Midbrain (tissue), 1 donor: ENCODE results near the gene ZNF747.
"Not testable (repeated sequence)": the region's sequence is repeated elsewhere in the genome, so short reads cannot be mapped to it uniquely, and the experiment has no call there.

ENCODE experiments used
- DNase-seq: peaks from one replicate; lab custom pipeline; 2025; lab: John Stamatoyannopoulos, UW

Gene ZNF747

GRCh38 chr16:30557957-30558788 lies 23.5 kb upstream of the ZNF747 start, which contains the start of gene ZNF764:
ZNF764 (minus strand) TSS chr16:30558374; CDS start chr16:30558182, 192 bp downstream.
- DNase-seq = peak; percentile 99

GRCh38 chr16:30557707-30557956 lies 23.0 kb upstream of the ZNF747 start:
- no peak for DNase-seq

GRCh38 chr16:30556125-30556473 lies 21.4 kb upstream of the ZNF747 start:
- DNase-seq = no peak

- DNase-seq = no peak
Observed at GRCh38 chr16:30555315-30556124, 20.9 kb upstream of the ZNF747 start.

- no peak for DNase-seq
Observed at GRCh38 chr16:30554557-30555314, 20.1 kb upstream of the ZNF747 start.

- no peak for DNase-seq
Observed at GRCh38 chr16:30553393-30553899, 18.8 kb upstream of the ZNF747 start.

GRCh38 chr16:30552956-30553355 lies 18.3 kb upstream of the ZNF747 start:
- no peak for DNase-seq

- DNase-seq = no peak
Observed at GRCh38 chr16:30551781-30552180, 17.1 kb upstream of the ZNF747 start.

- no peak for DNase-seq
Observed at GRCh38 chr16:30548416-30549253, 14.0 kb upstream of the ZNF747 start.

GRCh38 chr16:30546115-30546514 lies 11.5 kb upstream of the ZNF747 start:
- DNase-seq = peak; percentile 1

GRCh38 chr16:30543067-30543466 lies 8.4 kb upstream of the ZNF747 start:
- no peak for DNase-seq

GRCh38 chr16:30541502-30542329 lies 7.1 kb upstream of the ZNF747 start:
- no peak for DNase-seq

- not testable (repeated sequence) for DNase-seq
Observed at GRCh38 chr16:30540916-30541464, 6.3 kb upstream of the ZNF747 start.

GRCh38 chr16:30539986-30540526 lies 5.4 kb upstream of the ZNF747 start:
- not testable (repeated sequence) for DNase-seq

GRCh38 chr16:30539000-30539964 lies 4.6 kb upstream of the ZNF747 start:
- DNase-seq = no peak

- not testable (repeated sequence) for DNase-seq
Observed at GRCh38 chr16:30536391-30537024, 1.9 kb upstream of the ZNF747 start.

GRCh38 chr16:30535777-30536190 lies 1.1 kb upstream of the ZNF747 start:
- DNase-seq = no peak

GRCh38 chr16:30535106-30535776 lies 583 bp upstream of the ZNF747 start:
- peak; percentile 41 for DNase-seq
